HCT116 (cell line): ENCODE data around the gene TPK1. TPM values are rescaled to one million over a fixed set of nuclear protein-coding genes. Genes with fewer than 3 reads are reported as not detected.

Experiments used
- ATAC-seq: fragments of 200-7000 bp; cut with Tn5 transposase; 2 replicates; pipeline ENCODE4 v1.9.1; 2020; ENCODE audit warnings: mild to moderate bottlenecking, moderate library complexity
- BruUV-seq: library from RNA; stranded (reverse); fragments of 400-500 nt; replicated peaks from 2 replicates; lab custom pipeline; 2021; lab: Mats Ljungman, UMichigan
- CTCF ChIA-PET: fragments of 300-600 bp; sonication (Branson Sonifier 250); formaldehyde crosslinking; loops from one replicate; lab custom pipeline; 2021; ENCODE audit warnings: antibody characterized with exemption; lab: Charles Lee
- POLR2A ChIA-PET: fragments of 300-600, 350-600 bp; sonication (Branson Sonifier 250); formaldehyde crosslinking; loops from one replicate; lab custom pipeline; 2021; ENCODE audit warnings: antibody characterized with exemption; lab: Charles Lee
- RAD21 ChIA-PET, 2 experiments: fragments of 300-600 bp; sonication (Branson Sonifier 250); formaldehyde crosslinking; loops; one replicate each; lab custom pipeline; 2023; ENCODE audit warnings: low total read pairs in 2 of 2; ENCODE audit not compliant: uncharacterized antibody in 2 of 2, unreplicated experiment in 2 of 2, low non-redundant PET in 1 of 2; lab: Charles Lee
- DNase-seq: peaks from one replicate; pipeline ENCODE4 v3.0.0-alpha.2; 2010; ENCODE audit warnings: low read depth, low spot score
- H2AFZ ChIP-seq: fragments of 200-600 bp; shearing (Covaris generic), sonication (generic); 2 replicates; pipeline ENCODE4 v1.6.1; 2017; ENCODE audit warnings: low read depth, mixed run types, mixed read lengths, antibody characterized with exemption, low read length; ENCODE audit not compliant: poor library complexity, severe bottlenecking
- H3K27ac ChIP-seq: 2 replicates; pipeline ENCODE4 v1.5.1; 2012; ENCODE audit warnings: low read depth, low read length
- H3K27me3 ChIP-seq: fragments of 200-600 bp; sonication (generic); 2 replicates; pipeline ENCODE4 v1.6.1; 2016; ENCODE audit warnings: mixed run types, low read length, mixed read lengths; ENCODE audit not compliant: insufficient read depth
- H3K36me3 ChIP-seq, 2 experiments: fragments of 200-500 bp in 1 of 2; fragments of 200-600 bp in 1 of 2; sonication (Bioruptor generic) in 1 of 2; sonication (generic) in 1 of 2; 2 replicates each; pipeline versions ENCODE4 v1.5.1 to v1.6.1; 2014 to 2016; ENCODE audit warnings: low read length in 2 of 2, inconsistent platforms in 1 of 2, mixed read lengths in 1 of 2, mixed run types in 1 of 2; ENCODE audit not compliant: insufficient read depth in 2 of 2, control insufficient read depth in 1 of 2
- H3K4me1 ChIP-seq, 2 experiments: fragments of 200-600 bp in 1 of 2; sonication (generic) in 1 of 2; 2 replicates each; pipeline versions ENCODE4 v1.5.1 to v1.6.1; 2012 to 2017; ENCODE audit warnings: low read length in 2 of 2, inconsistent platforms in 1 of 2, mild to moderate bottlenecking in 1 of 2, mixed read lengths in 1 of 2, mixed run types in 1 of 2, moderate library complexity in 1 of 2; ENCODE audit not compliant: insufficient read depth in 2 of 2, control insufficient read depth in 1 of 2
- H3K4me2 ChIP-seq: fragments of 200-600 bp; sonication (generic); 2 replicates; pipeline ENCODE4 v1.6.1; 2017; ENCODE audit warnings: mixed run types, low read length, mixed read lengths
- H3K4me3 ChIP-seq, 2 experiments: fragments of 200-600 bp in 1 of 2; sonication (generic) in 1 of 2; replicated peaks in 1 of 2; 2 replicates each; pipeline ENCODE4 v1.5.1; 2011 to 2016; ENCODE audit warnings: low read length in 2 of 2, control low read depth in 1 of 2, low read depth in 1 of 2, mild to moderate bottlenecking in 1 of 2, mixed read lengths in 1 of 2, mixed run types in 1 of 2
- H3K79me2 ChIP-seq: fragments of 200-600 bp; sonication (generic); 2 replicates; pipeline ENCODE4 v1.6.1; 2017; ENCODE audit warnings: mild to moderate bottlenecking, mixed run types, low read length, moderate library complexity, mixed read lengths; ENCODE audit not compliant: insufficient read depth
- H3K9ac ChIP-seq: fragments of 200-600 bp; sonication (generic); 2 replicates; pipeline ENCODE4 v1.6.1; 2016; ENCODE audit warnings: low read length, mixed read lengths
- H3K9me2 ChIP-seq: fragments of 200-600 bp; sonication (generic), shearing (Covaris generic); 2 replicates; pipeline ENCODE4 v1.6.1; 2017; ENCODE audit warnings: mixed run types, mild to moderate bottlenecking, moderate library complexity; ENCODE audit not compliant: insufficient read depth
- H3K9me3 ChIP-seq, 2 experiments: fragments of 200-500 bp in 1 of 2; fragments of 200-600 bp in 1 of 2; sonication (Bioruptor generic) in 1 of 2; sonication (generic) in 1 of 2; 2 replicates each; pipeline ENCODE4 v1.6.1; 2014 to 2017; ENCODE audit warnings: low read length in 2 of 2, mixed read lengths in 2 of 2, inconsistent platforms in 1 of 2, low read depth in 1 of 2, mild to moderate bottlenecking in 1 of 2, mixed run types in 1 of 2, moderate library complexity in 1 of 2; ENCODE audit not compliant: control insufficient read depth in 1 of 2, insufficient read depth in 1 of 2
- H4K20me1 ChIP-seq: fragments of 200-600 bp; sonication (generic), shearing (Covaris generic); 2 replicates; pipeline ENCODE4 v1.6.1; 2017; ENCODE audit warnings: mixed run types, mild to moderate bottlenecking, moderate library complexity; ENCODE audit not compliant: insufficient read depth
- CEBPB ChIP-seq: IDR thresholded peaks from 2 replicates; pipeline ENCODE4 v1.6.1; 2012; ENCODE audit warnings: low read depth
- CTCF ChIP-seq, 3 experiments: fragments of 200-600 bp in 1 of 3; sonication (generic) in 1 of 3; IDR thresholded peaks in 2 of 3; conservative IDR thresholded peaks in 1 of 3; 2 replicates each; pipeline ENCODE4 v1.5.1; 2012 to 2017; ENCODE audit warnings: low read depth in 2 of 3, low read length in 2 of 3, antibody characterized with exemption in 1 of 3, borderline replicate concordance in 1 of 3, control low read depth in 1 of 3, mild to moderate bottlenecking in 1 of 3, mixed read lengths in 1 of 3, mixed run types in 1 of 3, moderate library complexity in 1 of 3; ENCODE audit not compliant: insufficient read depth in 1 of 3
- EZH2phosphoT487 ChIP-seq: fragments of 200-600 bp; IDR thresholded peaks from 2 replicates; pipeline ENCODE4 v1.6.1; 2018; ENCODE audit warnings: antibody characterized with exemption, borderline replicate concordance
- FOSL1 ChIP-seq: IDR thresholded peaks from 2 replicates; pipeline ENCODE4 v1.6.1; 2012; ENCODE audit warnings: low read depth
- JUND ChIP-seq: IDR thresholded peaks from 2 replicates; pipeline ENCODE4 v1.6.1; 2012
- MAX ChIP-seq: IDR thresholded peaks from 2 replicates; pipeline ENCODE4 v1.6.1; 2012
- POLR2A ChIP-seq: IDR thresholded peaks from 2 replicates; pipeline ENCODE4 v1.7.0; 2011; ENCODE audit warnings: borderline replicate concordance; ENCODE audit not compliant: insufficient read depth, insufficient read length; ENCODE audit errors: extremely low read depth
- POLR2AphosphoS5 ChIP-seq: IDR thresholded peaks from 2 replicates; pipeline ENCODE4 v1.6.1; 2011; ENCODE audit warnings: mild to moderate bottlenecking, low read depth, low read length, moderate library complexity
- RAD21 ChIP-seq: IDR thresholded peaks from 2 replicates; pipeline ENCODE4 v1.6.1; 2012; ENCODE audit warnings: low read depth, mild to moderate bottlenecking
- REST ChIP-seq: IDR thresholded peaks from 2 replicates; pipeline ENCODE4 v1.6.1; 2012; ENCODE audit warnings: low read depth
- SIN3A ChIP-seq: IDR thresholded peaks from 2 replicates; pipeline ENCODE4 v1.6.1; 2012; ENCODE audit warnings: low read depth
- SP1 ChIP-seq: IDR thresholded peaks from 2 replicates; pipeline ENCODE4 v1.6.1; 2012; ENCODE audit warnings: low read depth
- TCF7L2 ChIP-seq: IDR thresholded peaks from 2 replicates; pipeline ENCODE4 v1.7.0; 2011; ENCODE audit warnings: borderline replicate concordance, inconsistent platforms; ENCODE audit not compliant: insufficient read depth, insufficient read length; ENCODE audit errors: extremely low read depth
- ZBTB33 ChIP-seq: IDR thresholded peaks from 2 replicates; pipeline ENCODE4 v1.6.1; 2011; ENCODE audit warnings: mild to moderate bottlenecking, low read length, moderate library complexity; ENCODE audit not compliant: insufficient replicate concordance; ENCODE audit errors: extremely low read depth
- intact Hi-C: fragments of 100-400 bp; cut with micrococcal nuclease; formaldehyde crosslinking; loops from 2 replicates; pipeline ENCODE4 v1.10.0; 2022
- total RNA-seq: library from RNA; stranded (reverse); gene quantifications from one replicate; pipeline ENCODE4 v1.2.1, GENCODE V29; 2021; ENCODE audit not compliant: unreplicated experiment

TPK1 gene
- total RNA-seq, 1 experiment from 2014 or later: 5.4 TPM

- TF ChIP-seq MAX (no peak), SP1 (no peak), CEBPB (no peak), FOSL1 (no peak), POLR2AphosphoS5 (no peak), JUND (no peak)
These were observed 206.8 kb downstream of the TPK1 start (continued) for GRCh38 chr7:144629011-144629410.

GRCh38 chr7:144628176-144628575 is 207.7 kb downstream of the TPK1 start:
- no peaks in the 10 kb centered on the region for H3K27me3 ChIP-seq
- no peaks in the 10 kb centered on the region for H4K20me1 ChIP-seq
- H3K4me2 ChIP-seq: no peak overlapping the region
- ChIA-PET RAD21 (no interaction called here), POLR2A (no interaction called here), CTCF (no interaction called here)
- TF ChIP-seq ZBTB33 (no peak), EZH2phosphoT487 (no peak), RAD21 (no peak), SIN3A (no peak), TCF7L2 (no peak), REST (no peak), JUND (no peak), POLR2A (no peak), CTCF (IDR thresholded peaks at IDR 0.05 in 2 of 3, conservative IDR thresholded peaks at IDR 0.05 in 1 of 3; ENCODE audit: borderline replicate concordance in 1 of 3, insufficient read depth in 1 of 3, low read depth in 2 of 3, low read length in 2 of 3) (no peak)
- no peak overlapping the region for H3K27ac ChIP-seq
- intact Hi-C loops: no loop called here
- H3K4me1 ChIP-seq: no peaks in the 10 kb centered on the region
- no TSS peak for BruUV-seq
- DNase-seq (no peak), ATAC-seq (no peak)
- H3K9me2 ChIP-seq: no peaks in the 10 kb centered on the region
- no peaks in the 10 kb centered on the region for H3K79me2 ChIP-seq
- no peak overlapping the region for H3K4me3 ChIP-seq
- no peak overlapping the region for H2AFZ ChIP-seq
- no peaks in the 10 kb centered on the region for H3K9me3 ChIP-seq
- H3K36me3 ChIP-seq: no peaks in the 10 kb centered on the region
- no peak overlapping the region for H3K9ac ChIP-seq
